B cell (primary cell): Measurements from ENCODE around the gene ENG.

Experiments used
- CTCF ChIP-seq: fragments of 200-600 bp; IDR thresholded peaks from one replicate; pipeline ENCODE4 v1.8.0; 2022; ENCODE audit warnings: antibody characterized with exemption, mild to moderate bottlenecking
- EZH2 ChIP-seq: IDR thresholded peaks from 2 replicates; pipeline ENCODE4 v1.6.1; 2012; ENCODE audit warnings: borderline replicate concordance, low read depth, mild to moderate bottlenecking, moderate library complexity, low read length; ENCODE audit not compliant: insufficient read depth, poor library complexity, severe bottlenecking

GRCh38 chr9:127844821-127845359 is 9.6 kb downstream of the ENG start:
- TF ChIP-seq CTCF: no peak
- no peak for TF ChIP-seq EZH2
